Measurements from ENCODE around the gene PLEKHF1. TPM values are rescaled to one million over a fixed set of nuclear protein-coding genes. Genes with fewer than 3 reads are reported as not detected.
A peak's percentile ranks its signal among the peaks of the same experiment; 100 is the strongest.

Gene PLEKHF1
- total and polyA plus RNA-seq, 4 donors: 9.9 to 17.5 (median 14.0) TPM

- intact Hi-C loops (cut with DNase I): no loop called here
Measured at GRCh38 chr19:29655648-29656335, 9.5 kb upstream of the PLEKHF1 start.

GRCh38 chr19:29658221-29658991 is 6.9 kb upstream of the PLEKHF1 start:
- H3K9me3 ChIP-seq (ENCODE audit: control insufficient read depth, low read length): no peaks in the 10 kb centered on the region
- 78 to 85% methylated on average over 5 of the region's 5 CpGs for WGBS, 2 donors
- H3K36me3 ChIP-seq (ENCODE audit: control insufficient read depth in 1 of 2, insufficient read depth in 2 of 2, low read length in 1 of 2): no peaks in the 10 kb centered on the region
- no peaks in the 10 kb centered on the region for H3K4me1 ChIP-seq (ENCODE audit: control insufficient read depth in 1 of 2, insufficient read depth in 2 of 2, low read length in 2 of 2)
- H3K27me3 ChIP-seq (ENCODE audit: control insufficient read depth in 1 of 2, insufficient read depth in 2 of 2, low read length in 1 of 2): no peaks in the 10 kb centered on the region
- intact Hi-C loops (cut with DNase I): no loop called here
- no peak overlapping the region for H3K4me3 ChIP-seq (ENCODE audit: low read length in 2 of 2)
- DNase-seq (no peak), ATAC-seq (ENCODE audit: low FRiP score) (no peak)
- no peak overlapping the region for H3K27ac ChIP-seq (ENCODE audit: low read depth in 1 of 2, low read length in 2 of 2)

More at GRCh38 chr19:29655648-29656335, 9.5 kb upstream of the PLEKHF1 start:
- ATAC-seq (ENCODE audit: low FRiP score) (no peak), DNase-seq (no peak)
- WGBS, 2 donors: 67 to 68% methylated on average over 4 of the region's 4 CpGs
- H3K4me3 ChIP-seq (ENCODE audit: low read length in 2 of 2): no peak overlapping the region
- H3K27me3 ChIP-seq (ENCODE audit: control insufficient read depth in 1 of 2, insufficient read depth in 2 of 2, low read length in 1 of 2): no peaks in the 10 kb centered on the region
- H3K36me3 ChIP-seq (ENCODE audit: control insufficient read depth in 1 of 2, insufficient read depth in 2 of 2, low read length in 1 of 2): no peaks in the 10 kb centered on the region
- no peaks in the 10 kb centered on the region for H3K4me1 ChIP-seq (ENCODE audit: control insufficient read depth in 1 of 2, insufficient read depth in 2 of 2, low read length in 2 of 2)
- peaks cover 1% of the 10 kb centered on the region for H3K9me3 ChIP-seq (ENCODE audit: control insufficient read depth, low read length)
- H3K27ac ChIP-seq (ENCODE audit: low read depth in 1 of 2, low read length in 2 of 2): no peak overlapping the region

GRCh38 chr19:29660835-29661234 is 4.4 kb upstream of the PLEKHF1 start:
- no peak overlapping the region for H3K4me3 ChIP-seq (ENCODE audit: low read length in 2 of 2)
- WGBS, 2 donors: 77 to 78% methylated on average over 10 of the region's 10 CpGs
- no peaks in the 10 kb centered on the region for H3K36me3 ChIP-seq (ENCODE audit: control insufficient read depth in 1 of 2, insufficient read depth in 2 of 2, low read length in 1 of 2)
- H3K27ac ChIP-seq (ENCODE audit: low read depth in 1 of 2, low read length in 2 of 2): no peak overlapping the region
- intact Hi-C loops (cut with DNase I): loop anchor here in 1 of 2 donors (5.0 kb wide), 1 partner anchor 56 kb away; the partner anchor contains the start of gene C19orf12
- no peaks in the 10 kb centered on the region for H3K9me3 ChIP-seq (ENCODE audit: control insufficient read depth, low read length)
- DNase-seq: peak in 1 of 2 donors; percentile 45
- ATAC-seq (ENCODE audit: low FRiP score): no peak
- no peaks in the 10 kb centered on the region for H3K27me3 ChIP-seq (ENCODE audit: control insufficient read depth in 1 of 2, insufficient read depth in 2 of 2, low read length in 1 of 2)
- peaks cover 0 to 2% of the 10 kb centered on the region in 2 donors for H3K4me1 ChIP-seq (ENCODE audit: control insufficient read depth in 1 of 2, insufficient read depth in 2 of 2, low read length in 2 of 2)

GRCh38 chr19:29662278-29662603 is 3.0 kb upstream of the PLEKHF1 start:
- Histone ChIP-seq H3K4me1 (ENCODE audit: control insufficient read depth in 1 of 2, insufficient read depth in 2 of 2, low read length in 2 of 2) (peaks cover 0 to 2% of the 10 kb centered on the region in 2 donors), H3K4me3 (ENCODE audit: low read length in 2 of 2) (no peak overlapping the region), H3K27me3 (ENCODE audit: control insufficient read depth in 1 of 2, insufficient read depth in 2 of 2, low read length in 1 of 2) (no peaks in the 10 kb centered on the region), H3K9me3 (ENCODE audit: control insufficient read depth, low read length) (no peaks in the 10 kb centered on the region), H3K36me3 (ENCODE audit: control insufficient read depth in 1 of 2, insufficient read depth in 2 of 2, low read length in 1 of 2) (no peaks in the 10 kb centered on the region), H3K27ac (ENCODE audit: low read depth in 1 of 2, low read length in 2 of 2) (peak overlapping the region; percentile 94 to 96)
- 5 to 6% methylated on average over 1 of the region's 1 CpG for WGBS, 2 donors
- DNase-seq (no peak), ATAC-seq (ENCODE audit: low FRiP score) (no peak)
- intact Hi-C loops (cut with DNase I): loop anchor here in 1 of 2 donors (2.0 to 5.0 kb wide), 2 partner anchors 55 kb away; partner anchors contain the start of genes C19orf12 and POP4

- peaks cover 0 to 2% of the 10 kb centered on the region in 2 donors for H3K4me1 ChIP-seq (ENCODE audit: control insufficient read depth in 1 of 2, insufficient read depth in 2 of 2, low read length in 2 of 2)
- 7 to 9% methylated on average over 17 of the region's 17 CpGs for WGBS, 2 donors
- no peaks in the 10 kb centered on the region for H3K9me3 ChIP-seq (ENCODE audit: control insufficient read depth, low read length)
- H3K4me3 ChIP-seq (ENCODE audit: low read length in 2 of 2): no peak overlapping the region
- intact Hi-C loops (cut with DNase I): loop anchor here in 1 of 2 donors (2.0 to 5.0 kb wide), 2 partner anchors 54 to 56 kb away; partner anchors contain the start of genes C19orf12 and POP4
- DNase-seq: peak; percentile 87 to 92
- ATAC-seq (ENCODE audit: low FRiP score): peak; percentile 77
- peak overlapping the region; percentile 94 to 96 for H3K27ac ChIP-seq (ENCODE audit: low read depth in 1 of 2, low read length in 2 of 2)
- no peaks in the 10 kb centered on the region for H3K27me3 ChIP-seq (ENCODE audit: control insufficient read depth in 1 of 2, insufficient read depth in 2 of 2, low read length in 1 of 2)
- H3K36me3 ChIP-seq (ENCODE audit: control insufficient read depth in 1 of 2, insufficient read depth in 2 of 2, low read length in 1 of 2): no peaks in the 10 kb centered on the region
Measured at GRCh38 chr19:29662604-29663404, 2.5 kb upstream of the PLEKHF1 start.

GRCh38 chr19:29663861-29664752 is 1.2 kb upstream of the PLEKHF1 start:
- no peaks in the 10 kb centered on the region for H3K9me3 ChIP-seq (ENCODE audit: control insufficient read depth, low read length)
- H3K27me3 ChIP-seq (ENCODE audit: control insufficient read depth in 1 of 2, insufficient read depth in 2 of 2, low read length in 1 of 2): no peaks in the 10 kb centered on the region
- ATAC-seq (ENCODE audit: low FRiP score) (no peak), DNase-seq (no peak)
- H3K27ac ChIP-seq (ENCODE audit: low read depth in 1 of 2, low read length in 2 of 2): peak overlapping the region; percentile 15 to 71
- H3K4me3 ChIP-seq (ENCODE audit: low read length in 2 of 2): no peak overlapping the region
- WGBS, 2 donors: 84 to 88% methylated on average over 19 of the region's 19 CpGs
- H3K36me3 ChIP-seq (ENCODE audit: control insufficient read depth in 1 of 2, insufficient read depth in 2 of 2, low read length in 1 of 2): no peaks in the 10 kb centered on the region
- H3K4me1 ChIP-seq (ENCODE audit: control insufficient read depth in 1 of 2, insufficient read depth in 2 of 2, low read length in 2 of 2): peaks cover 0 to 2% of the 10 kb centered on the region in 2 donors
- intact Hi-C loops (cut with DNase I): loop anchor here in 1 of 2 donors (2.0 to 5.0 kb wide), 2 partner anchors 53 to 57 kb away; partner anchors contain the start of genes C19orf12 and POP4

GRCh38 chr19:29664753-29665214 is 477 bp upstream of the PLEKHF1 start:
- Histone ChIP-seq H3K9me3 (ENCODE audit: control insufficient read depth, low read length) (no peaks in the 10 kb centered on the region), H3K36me3 (ENCODE audit: control insufficient read depth in 1 of 2, insufficient read depth in 2 of 2, low read length in 1 of 2) (no peaks in the 10 kb centered on the region), H3K4me3 (ENCODE audit: low read length in 2 of 2) (peak overlapping the region in 1 of 2 donors; percentile 24), H3K27ac (ENCODE audit: low read depth in 1 of 2, low read length in 2 of 2) (peak overlapping the region; percentile 21 to 71), H3K27me3 (ENCODE audit: control insufficient read depth in 1 of 2, insufficient read depth in 2 of 2, low read length in 1 of 2) (no peaks in the 10 kb centered on the region), H3K4me1 (ENCODE audit: control insufficient read depth in 1 of 2, insufficient read depth in 2 of 2, low read length in 2 of 2) (peaks cover 0 to 2% of the 10 kb centered on the region in 2 donors)
- DNase-seq (no peak), ATAC-seq (ENCODE audit: low FRiP score) (no peak)
- intact Hi-C loops (cut with DNase I): loop anchor here (5.0 kb wide), 2 partner anchors 52 to 53 kb away; partner anchors contain the start of gene C19orf12 (in 1 of the 2)
- whole genome bisulfite sequencing, 2 donors: 34 to 43% methylated on average over 17 to 22 of the region's 22 CpGs
